IMR-90 (cell line): ENCODE data around the gene ATXN1. TPM values are rescaled to one million over a fixed set of nuclear protein-coding genes. Genes with fewer than 3 reads are reported as not detected.
A peak's percentile ranks its signal among the peaks of the same experiment; 100 is the strongest.

Source experiments
- ATAC-seq: fragments of 200-7000 bp; cut with Tn5 transposase; 2 replicates; pipeline ENCODE4 v1.9.1; 2020; ENCODE audit warnings: low read depth, mild to moderate bottlenecking, moderate library complexity
- BruUV-seq: library from RNA; stranded (reverse); fragments of 400-500 nt; replicated peaks from 2 replicates; lab custom pipeline; 2021; lab: Mats Ljungman, UMichigan
- CTCF ChIA-PET: fragments of 300-600 bp; formaldehyde crosslinking; extraction: SDS; loops from one replicate; lab custom pipeline; 2021; ENCODE audit warnings: antibody characterized with exemption; lab: Yijun Ruan, JAX
- POLR2A ChIA-PET: fragments of 300-600 bp; sonication (Branson Sonifier 250); formaldehyde crosslinking; loops from one replicate; lab custom pipeline; 2022; ENCODE audit warnings: antibody characterized with exemption; ENCODE audit not compliant: unreplicated experiment; lab: Charles Lee
- DNase-seq: peaks from one replicate; pipeline ENCODE4 v3.0.0; 2013
- H2AFZ ChIP-seq: replicated peaks from 2 replicates; pipeline ENCODE3; 2013; ENCODE audit warnings: low read length, mild to moderate bottlenecking; ENCODE audit not compliant: poor library complexity
- H2AK5ac ChIP-seq: 2 replicates; pipeline ENCODE4 v1.6.1; 2013; ENCODE audit warnings: low read depth, low read length, inconsistent platforms
- H2AK9ac ChIP-seq: replicated peaks from 2 replicates; pipeline ENCODE3; 2013; ENCODE audit warnings: mild to moderate bottlenecking, low read depth, low read length, moderate library complexity; ENCODE audit not compliant: poor library complexity
- H2BK120ac ChIP-seq: 2 replicates; pipeline ENCODE4 v1.6.1; 2013; ENCODE audit warnings: low read depth, low read length, inconsistent platforms
- H2BK15ac ChIP-seq: 3 replicates; pipeline ENCODE4 v1.6.1; 2013; ENCODE audit warnings: low read depth, low read length, inconsistent platforms
- H2BK20ac ChIP-seq: 2 replicates; pipeline ENCODE4 v1.6.1; 2013; ENCODE audit warnings: low read depth, mild to moderate bottlenecking, inconsistent platforms, low read length, moderate library complexity
- H2BK5ac ChIP-seq: 2 replicates; pipeline ENCODE4 v1.6.1; 2013; ENCODE audit warnings: mild to moderate bottlenecking, low read depth, low read length, inconsistent platforms; ENCODE audit not compliant: poor library complexity, severe bottlenecking
- H3K14ac ChIP-seq: replicated peaks from 2 replicates; pipeline ENCODE4 v1.6.1; 2013; ENCODE audit warnings: low read depth, low read length, inconsistent platforms
- H3K18ac ChIP-seq: 2 replicates; pipeline ENCODE4 v1.6.1; 2013; ENCODE audit warnings: low read depth, low read length, control low read depth
- H3K23ac ChIP-seq: 2 replicates; pipeline ENCODE4 v1.6.1; 2013; ENCODE audit warnings: low read depth, low read length, inconsistent platforms
- H3K27ac ChIP-seq: 2 replicates; pipeline ENCODE4 v1.5.1; 2013; ENCODE audit warnings: mild to moderate bottlenecking, control low read depth, low read length; ENCODE audit not compliant: insufficient read depth
- H3K27me3 ChIP-seq: 2 replicates; pipeline ENCODE4 v1.6.1; 2013; ENCODE audit warnings: low read length; ENCODE audit not compliant: control insufficient read depth, insufficient read depth
- H3K36me3 ChIP-seq: 2 replicates; pipeline ENCODE4 v1.6.1; 2013; ENCODE audit warnings: low read length, mixed read lengths; ENCODE audit not compliant: control insufficient read depth, insufficient read depth
- H3K4ac ChIP-seq: 2 replicates; pipeline ENCODE4 v1.6.1; 2013; ENCODE audit warnings: low read depth, low read length, inconsistent platforms
- H3K4me1 ChIP-seq: 2 replicates; pipeline ENCODE4 v1.6.1; 2013; ENCODE audit warnings: low read length, mixed read lengths; ENCODE audit not compliant: control insufficient read depth, insufficient read depth
- H3K4me2 ChIP-seq: 2 replicates; pipeline ENCODE4 v1.6.1; 2013; ENCODE audit warnings: low read depth, mild to moderate bottlenecking, control low read depth, low read length, moderate library complexity
- H3K4me3 ChIP-seq: 2 replicates; pipeline ENCODE4 v1.5.1; 2013; ENCODE audit warnings: low read depth, mild to moderate bottlenecking, control low read depth, low read length, moderate library complexity; ENCODE audit not compliant: insufficient read depth
- H3K56ac ChIP-seq: 2 replicates; pipeline ENCODE4 v1.6.1; 2013; ENCODE audit warnings: low read length, inconsistent platforms; ENCODE audit not compliant: insufficient read depth; ENCODE audit errors: extremely low read depth
- H3K79me1 ChIP-seq, 2 experiments: 2 replicates each; pipeline ENCODE4 v1.6.1; 2013; ENCODE audit warnings: low read length in 2 of 2, inconsistent platforms in 1 of 2, low read depth in 1 of 2
- H3K9ac ChIP-seq: 2 replicates; pipeline ENCODE4 v1.6.1; 2013; ENCODE audit warnings: low read depth, low read length, control low read depth
- H3K9me1 ChIP-seq: 2 replicates; pipeline ENCODE4 v1.6.1; 2013; ENCODE audit warnings: low read length, inconsistent platforms; ENCODE audit not compliant: insufficient read depth
- H3K9me3 ChIP-seq: 2 replicates; pipeline ENCODE4 v1.6.1; 2013; ENCODE audit warnings: low read length; ENCODE audit not compliant: control insufficient read depth, insufficient read depth
- H4K20me1 ChIP-seq: 2 replicates; pipeline ENCODE4 v1.6.1; 2013; ENCODE audit warnings: low read length, inconsistent platforms; ENCODE audit not compliant: insufficient read depth
- H4K5ac ChIP-seq: 2 replicates; pipeline ENCODE4 v1.6.1; 2013; ENCODE audit warnings: mild to moderate bottlenecking, low read depth, low read length, control low read depth
- H4K8ac ChIP-seq, 2 experiments: 2 replicates each; pipeline ENCODE4 v1.6.1; 2013; ENCODE audit warnings: low read depth in 2 of 2, low read length in 2 of 2, control low read depth in 1 of 2, inconsistent platforms in 1 of 2
- H4K91ac ChIP-seq: 2 replicates; pipeline ENCODE4 v1.6.1; 2013; ENCODE audit warnings: low read depth, low read length, inconsistent platforms; ENCODE audit not compliant: insufficient read depth
- BHLHE40 ChIP-seq: fragments of 150-350 bp; IDR thresholded peaks from 2 replicates; pipeline ENCODE4 v1.6.1; 2016; ENCODE audit warnings: mild to moderate bottlenecking, low read depth, low read length
- CEBPB ChIP-seq: IDR thresholded peaks from 2 replicates; pipeline ENCODE4 v1.6.1; 2012; ENCODE audit warnings: low read depth, low read length, improper control_type of control experiment
- CHD1 ChIP-seq: IDR thresholded peaks from 2 replicates; pipeline ENCODE4 v1.6.1; 2012; ENCODE audit warnings: low read depth, low read length, improper control_type of control experiment
- FOS ChIP-seq: fragments of 150-350 bp; IDR thresholded peaks from 2 replicates; pipeline ENCODE4 v1.6.1; 2016; ENCODE audit warnings: low read depth, low read length
- MAFK ChIP-seq: IDR thresholded peaks from 2 replicates; pipeline ENCODE4 v1.6.1; 2012; ENCODE audit warnings: low read depth, low read length, improper control_type of control experiment
- MAZ ChIP-seq: IDR thresholded peaks from 2 replicates; pipeline ENCODE4 v1.6.1; 2012; ENCODE audit warnings: low read depth, mild to moderate bottlenecking, low read length, improper control_type of control experiment, moderate library complexity, borderline replicate concordance
- NFE2L2 ChIP-seq: fragments of 150-350 bp; IDR thresholded peaks from 2 replicates; pipeline ENCODE4 v1.6.1; 2016; ENCODE audit warnings: low read depth, mild to moderate bottlenecking, low read length
- POLR2A ChIP-seq: IDR thresholded peaks from 2 replicates; pipeline ENCODE4 v1.6.1; 2012; ENCODE audit warnings: mild to moderate bottlenecking, low read depth, low read length
- RAD21 ChIP-seq: IDR thresholded peaks from 2 replicates; pipeline ENCODE4 v1.6.1; 2012; ENCODE audit warnings: low read length, improper control_type of control experiment
- RCOR1 ChIP-seq: IDR thresholded peaks from 2 replicates; pipeline ENCODE4 v1.6.1; 2012; ENCODE audit warnings: mild to moderate bottlenecking, low read length, improper control_type of control experiment; ENCODE audit not compliant: insufficient replicate concordance
- RFX5 ChIP-seq: IDR thresholded peaks from 2 replicates; pipeline ENCODE4 v1.8.0; 2012; ENCODE audit warnings: low read depth, mild to moderate bottlenecking, low read length, moderate library complexity
- SMC3 ChIP-seq: fragments of 150-350 bp; IDR thresholded peaks from 2 replicates; pipeline ENCODE4 v1.6.1; 2016; ENCODE audit warnings: low read depth, mild to moderate bottlenecking, antibody characterized with exemption, low read length, moderate library complexity
- WGBS, 2 experiments: methylation state at CpG; one replicate each; pipeline versions ENCODE4 v1.1.5 to v1.1.7; 2013; ENCODE audit warnings: missing lambda C conversion rate in 2 of 2; ENCODE audit not compliant: insufficient read length in 1 of 2; ENCODE audit errors: extremely low coverage in 2 of 2; 5-methylcytosine and 5-hydroxymethylcytosine counted together
- dilution Hi-C: fragments of 300-500 bp; cut with HindIII; formaldehyde crosslinking; loops from one replicate; pipeline ENCODE4 v1.14.3; 2018; ENCODE audit warnings: low sequenced_read_pairs; ENCODE audit not compliant: unreplicated experiment
- in situ Hi-C: fragments of 300-500 bp; cut with MboI; formaldehyde crosslinking; loops from 3 replicates; pipeline ENCODE4 v1.14.3; 2019; ENCODE audit warnings: low sequenced_read_pairs, inconsistent platforms, mixed read lengths
- intact Hi-C: fragments of 100-400 bp; cut with micrococcal nuclease; formaldehyde crosslinking; loops from 2 replicates; pipeline ENCODE4 v1.10.0; 2022
- polyA plus RNA-seq, 3 experiments: library from polyadenylated mRNA; depleted of rRNA; stranded (reverse); fragments of >200 nt; gene quantifications; 2 replicates each; pipeline ENCODE4 v1.2.3, GENCODE V29; 2012; ENCODE audit warnings: low replicate concordance in 1 of 3
- total RNA-seq: library from RNA; depleted of rRNA; stranded (reverse); fragments of >200 nt; gene quantifications from 2 replicates; pipeline ENCODE4 v1.2.3, GENCODE V29; 2012
- TF ChIP-seq, protein P1 (sequence below): fragments of 150-350 bp; IDR thresholded peaks from 2 replicates; pipeline ENCODE4 v1.6.1; 2016; ENCODE audit warnings: low read depth, mild to moderate bottlenecking, low read length, moderate library complexity, borderline replicate concordance
- TF ChIP-seq, protein P2 (sequence below): fragments of 150-350 bp; IDR thresholded peaks from 2 replicates; pipeline ENCODE4 v1.6.1; 2017; ENCODE audit warnings: mild to moderate bottlenecking, antibody characterized with exemption, low read length, low read depth
- TF ChIP-seq, protein P3 (sequence below): conservative IDR thresholded peaks from 2 replicates; pipeline ENCODE4 v1.5.1; 2012; ENCODE audit warnings: mild to moderate bottlenecking, low read depth, low read length, improper control_type of control experiment

The ATXN1 gene
- total and polyA plus RNA-seq, 2 of the 4 experiments (the other 2 are of a cell fraction) = 7.3 to 11.1 TPM

DNA sequence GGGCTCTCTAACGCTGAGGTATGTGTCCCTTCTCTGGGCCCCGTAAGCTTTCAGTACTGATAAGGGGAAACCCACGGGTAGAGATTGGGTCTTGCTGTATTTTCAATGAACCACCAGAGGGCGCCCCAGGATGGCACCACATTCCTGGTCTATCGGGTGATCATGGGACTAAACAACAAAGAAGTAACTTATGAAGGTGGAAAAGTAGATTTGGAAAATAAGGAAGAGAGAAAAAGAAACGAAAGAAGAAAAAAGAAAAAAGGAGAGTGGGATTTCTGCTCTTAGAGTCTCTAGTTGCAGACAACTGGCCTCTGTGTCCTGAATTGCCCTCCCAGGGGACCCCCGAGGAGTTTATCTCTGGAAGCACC is 429.1 kb downstream of the ATXN1 start:
- 40 to 100% methylated on average over 1 of the region's 7 CpGs for WGBS, 2 experiments
- TF ChIP-seq MAZ = no peak
- TF ChIP-seq RAD21 = peak; percentile 93
- TF ChIP-seq, protein P1, sequence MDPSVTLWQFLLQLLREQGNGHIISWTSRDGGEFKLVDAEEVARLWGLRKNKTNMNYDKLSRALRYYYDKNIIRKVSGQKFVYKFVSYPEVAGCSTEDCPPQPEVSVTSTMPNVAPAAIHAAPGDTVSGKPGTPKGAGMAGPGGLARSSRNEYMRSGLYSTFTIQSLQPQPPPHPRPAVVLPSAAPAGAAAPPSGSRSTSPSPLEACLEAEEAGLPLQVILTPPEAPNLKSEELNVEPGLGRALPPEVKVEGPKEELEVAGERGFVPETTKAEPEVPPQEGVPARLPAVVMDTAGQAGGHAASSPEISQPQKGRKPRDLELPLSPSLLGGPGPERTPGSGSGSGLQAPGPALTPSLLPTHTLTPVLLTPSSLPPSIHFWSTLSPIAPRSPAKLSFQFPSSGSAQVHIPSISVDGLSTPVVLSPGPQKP = no peak
- no peak for TF ChIP-seq POLR2A
- TF ChIP-seq, protein P2, sequence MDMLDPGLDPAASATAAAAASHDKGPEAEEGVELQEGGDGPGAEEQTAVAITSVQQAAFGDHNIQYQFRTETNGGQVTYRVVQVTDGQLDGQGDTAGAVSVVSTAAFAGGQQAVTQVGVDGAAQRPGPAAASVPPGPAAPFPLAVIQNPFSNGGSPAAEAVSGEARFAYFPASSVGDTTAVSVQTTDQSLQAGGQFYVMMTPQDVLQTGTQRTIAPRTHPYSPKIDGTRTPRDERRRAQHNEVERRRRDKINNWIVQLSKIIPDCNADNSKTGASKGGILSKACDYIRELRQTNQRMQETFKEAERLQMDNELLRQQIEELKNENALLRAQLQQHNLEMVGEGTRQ = peak; percentile 11; the same call in 1 of the 2 replicates
- no peak for TF ChIP-seq FOS
- TF ChIP-seq CEBPB = no peak
- peak; percentile 89 for TF ChIP-seq SMC3
- TF ChIP-seq MAFK = no peak
- TF ChIP-seq, protein P3, sequence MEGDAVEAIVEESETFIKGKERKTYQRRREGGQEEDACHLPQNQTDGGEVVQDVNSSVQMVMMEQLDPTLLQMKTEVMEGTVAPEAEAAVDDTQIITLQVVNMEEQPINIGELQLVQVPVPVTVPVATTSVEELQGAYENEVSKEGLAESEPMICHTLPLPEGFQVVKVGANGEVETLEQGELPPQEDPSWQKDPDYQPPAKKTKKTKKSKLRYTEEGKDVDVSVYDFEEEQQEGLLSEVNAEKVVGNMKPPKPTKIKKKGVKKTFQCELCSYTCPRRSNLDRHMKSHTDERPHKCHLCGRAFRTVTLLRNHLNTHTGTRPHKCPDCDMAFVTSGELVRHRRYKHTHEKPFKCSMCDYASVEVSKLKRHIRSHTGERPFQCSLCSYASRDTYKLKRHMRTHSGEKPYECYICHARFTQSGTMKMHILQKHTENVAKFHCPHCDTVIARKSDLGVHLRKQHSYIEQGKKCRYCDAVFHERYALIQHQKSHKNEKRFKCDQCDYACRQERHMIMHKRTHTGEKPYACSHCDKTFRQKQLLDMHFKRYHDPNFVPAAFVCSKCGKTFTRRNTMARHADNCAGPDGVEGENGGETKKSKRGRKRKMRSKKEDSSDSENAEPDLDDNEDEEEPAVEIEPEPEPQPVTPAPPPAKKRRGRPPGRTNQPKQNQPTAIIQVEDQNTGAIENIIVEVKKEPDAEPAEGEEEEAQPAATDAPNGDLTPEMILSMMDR = peak; percentile 94
- no peak for TF ChIP-seq BHLHE40
- TF ChIP-seq CHD1 = no peak
- no peak for TF ChIP-seq RCOR1
- TF ChIP-seq NFE2L2 = no peak
- no peak for TF ChIP-seq RFX5

More for the DNA sequence above, 429.1 kb downstream of the ATXN1 start:
- Histone ChIP-seq H2BK120ac (peak overlapping the region; percentile 62), H3K23ac (peak overlapping the region; percentile 85; the same call in 1 of the 2 replicates), H3K18ac (peak overlapping the region; percentile 54; the same call in 1 of the 2 replicates), H3K4me3 (no peak overlapping the region), H3K9me3 (no peaks in the 10 kb centered on the region), H2BK5ac (peak overlapping the region; percentile 40), H2AK5ac (peak overlapping the region; percentile 82), H4K91ac (peak overlapping the region; percentile 47), H3K9ac (0 out of 2 replicates have a peak overlapping the region, but pooled peaks have one; percentile 22), H2AFZ (peak overlapping the region; percentile 80), H3K4ac (peak overlapping the region; percentile 80), H2BK20ac (peak overlapping the region; percentile 82), H3K4me2 (peak overlapping the region; percentile 88), H2AK9ac (peak overlapping the region; percentile 70), H2BK15ac (peak overlapping the region; percentile 46; the same call in 1 of the 3 replicates), H3K79me1 (peaks cover 2 to 24% of the 10 kb centered on the region in 2 experiments; a peak in 3 of 4 replicates), H4K20me1 (peaks cover 4% of the 10 kb centered on the region; the same call in 1 of the 2 replicates), H4K8ac (peak overlapping the region in 1 of 2 experiments; percentile 78; a peak in 2 of 4 replicates), H3K4me1 (peaks cover 16% of the 10 kb centered on the region), H3K27ac (peak overlapping the region; percentile 18; the same call in 1 of the 2 replicates), H3K14ac (no peak overlapping the region), H4K5ac (peak overlapping the region; percentile 56; the same call in 1 of the 2 replicates), H3K36me3 (peaks cover 7% of the 10 kb centered on the region; the same call in 1 of the 2 replicates), H3K27me3 (no peaks in the 10 kb centered on the region), H3K9me1 (peaks cover 24% of the 10 kb centered on the region), H3K56ac (no peak overlapping the region)
- intact Hi-C loops = loop anchor here (2.0 to 10.0 kb wide), 7 partner anchors 77 to 755 kb away; no protein-coding TSS in a partner anchor
- DNase-seq = peak; percentile 78
- CTCF ChIA-PET = interaction anchor here (0.7 to 1.4 kb wide), 11 partner anchors 10 to 431 kb away, joined by 3 to 5 read pairs (median 4); no protein-coding TSS in a partner anchor
- dilution Hi-C loops = no loop called here
- BruUV-seq = no TSS peak
- POLR2A ChIA-PET = no interaction called here
- ATAC-seq = peak; percentile 57
- in situ Hi-C loops = loop anchor here (5.0 to 10.0 kb wide), 3 partner anchors 430 to 755 kb away; partner anchors contain the start of gene ATXN1
